PC-9 (cell line): ENCODE measurements around the gene ARHGEF17. TPM values are rescaled to one million over a fixed set of nuclear protein-coding genes. Genes with fewer than 3 reads are reported as not detected.

Experiments
- BruUV-seq: library from RNA; stranded (reverse); fragments of 400-500 nt; replicated peaks from 2 replicates; lab custom pipeline; 2021; lab: Mats Ljungman, UMichigan
- CTCF ChIA-PET: fragments of 300-600 bp; sonication (Branson Sonifier 250); formaldehyde crosslinking; loops from one replicate; lab custom pipeline; 2022; ENCODE audit warnings: antibody characterized with exemption; lab: Charles Lee
- POLR2A ChIA-PET: fragments of 300-600 bp; sonication (Branson Sonifier 250); formaldehyde crosslinking; loops from one replicate; lab custom pipeline; 2022; ENCODE audit warnings: antibody characterized with exemption; ENCODE audit not compliant: unreplicated experiment; lab: Charles Lee
- DNase-seq, 2 experiments: peaks; one replicate each; pipeline versions ENCODE4 v3.0.0 to v3.0.0-alpha.2; 2015 to 2022; ENCODE audit warnings: mixed read lengths in 1 of 2
- H2AFZ ChIP-seq: fragments of 200-600 bp; sonication (generic); 2 replicates; pipeline ENCODE4 v1.8.1; 2017; ENCODE audit warnings: antibody characterized with exemption
- H3F3A ChIP-seq: fragments of 200-600 bp; sonication (generic); 2 replicates; pipeline ENCODE4 v1.8.1; 2017; ENCODE audit warnings: antibody characterized with exemption, mild to moderate bottlenecking, low read depth; ENCODE audit not compliant: insufficient read depth
- H3K27ac ChIP-seq: fragments of 200-600 bp; sonication (generic); 2 replicates; pipeline ENCODE4 v1.6.1; 2016; ENCODE audit warnings: mixed run types
- H3K27me3 ChIP-seq: fragments of 200-600 bp; sonication (generic); 2 replicates; pipeline ENCODE4 v1.6.1; 2016; ENCODE audit warnings: low read depth, mixed run types; ENCODE audit not compliant: insufficient read depth
- H3K36me3 ChIP-seq: fragments of 200-600 bp; sonication (generic); 2 replicates; pipeline ENCODE4 v1.6.1; 2016; ENCODE audit warnings: low read depth, mixed run types
- H3K4me1 ChIP-seq: fragments of 200-600 bp; sonication (generic); replicated peaks from 2 replicates; pipeline ENCODE4 v1.6.1; 2016; ENCODE audit warnings: mixed run types; ENCODE audit not compliant: insufficient read depth
- H3K4me2 ChIP-seq: fragments of 200-600 bp; sonication (generic); 2 replicates; pipeline ENCODE4 v1.6.1; 2017; ENCODE audit warnings: mixed run types
- H3K4me3 ChIP-seq: fragments of 200-600 bp; sonication (generic); 2 replicates; pipeline ENCODE4 v1.6.1; 2016; ENCODE audit warnings: mixed run types
- H3K79me2 ChIP-seq: fragments of 200-600 bp; sonication (generic); 2 replicates; pipeline ENCODE4 v1.6.1; 2017; ENCODE audit warnings: low read depth, mixed run types
- H3K9me2 ChIP-seq: fragments of 200-600 bp; sonication (generic); 2 replicates; pipeline ENCODE4 v1.8.1; 2017; ENCODE audit warnings: mild to moderate bottlenecking; ENCODE audit not compliant: insufficient read depth
- H3K9me3 ChIP-seq: fragments of 200-600 bp; sonication (generic); 2 replicates; pipeline ENCODE4 v1.8.1; 2016; ENCODE audit warnings: low read depth; ENCODE audit not compliant: insufficient read depth
- H4K20me1 ChIP-seq: fragments of 200-600 bp; sonication (generic); 2 replicates; pipeline ENCODE4 v1.8.1; 2017; ENCODE audit not compliant: insufficient read depth
- CTCF ChIP-seq: fragments of 200-600 bp; sonication (generic); conservative IDR thresholded peaks from 2 replicates; pipeline ENCODE4 v1.6.1; 2017; ENCODE audit warnings: mixed run types, antibody characterized with exemption, mild to moderate bottlenecking, moderate library complexity
- EZH2 ChIP-seq: fragments of 200-600 bp; sonication (generic); IDR thresholded peaks from 2 replicates; pipeline ENCODE4 v1.8.0; 2017; ENCODE audit warnings: antibody characterized with exemption, low read depth
- intact Hi-C: fragments of 100-400 bp; cut with micrococcal nuclease; formaldehyde crosslinking; loops from one replicate; pipeline ENCODE4 v1.10.0; 2022; ENCODE audit not compliant: unreplicated experiment
- total RNA-seq: library from RNA; stranded (reverse); gene quantifications from 2 replicates; pipeline ENCODE4 v1.2.3, GENCODE V29; 2021

ARHGEF17 gene
- total RNA-seq, 1 experiment from 2014 or later = 56.9 TPM

DNA sequence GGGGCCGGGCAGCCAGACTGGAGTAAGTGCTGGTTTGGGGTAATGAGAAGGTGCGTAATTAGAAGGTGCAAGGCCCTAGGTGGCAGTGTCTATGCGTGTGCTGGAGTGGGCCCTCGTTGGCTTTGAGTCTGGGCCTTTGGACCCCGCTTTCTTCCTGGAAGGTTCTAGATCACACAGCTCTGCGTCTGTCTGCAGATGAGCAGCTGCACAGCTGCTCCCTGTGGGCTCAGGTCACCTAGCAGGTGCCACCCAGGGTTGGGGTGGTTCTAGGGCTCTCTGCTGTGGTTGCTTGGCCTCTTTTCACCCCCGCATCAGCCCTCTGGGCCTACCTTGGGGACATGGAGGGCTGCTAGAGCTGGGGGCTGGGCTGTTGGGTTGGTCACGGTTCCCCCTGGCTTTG lies 78.5 kb downstream of the ARHGEF17 start:
- peaks cover 29% of the 10 kb centered on the region for H3K79me2 ChIP-seq
- H3K27ac ChIP-seq = no peak overlapping the region
- no peak for DNase-seq
- H3K4me1 ChIP-seq = 0 out of 2 replicates have a peak, but pooled peaks cover 14% of the 10 kb centered on the region
- H3K9me2 ChIP-seq = no peaks in the 10 kb centered on the region
- ChIA-PET CTCF (no interaction called here), POLR2A (no interaction called here)
- intact Hi-C loops = loop anchor here (5.0 to 10.0 kb wide), 2 partner anchors 554 to 702 kb away; no protein-coding TSS in a partner anchor
- H3K4me3 ChIP-seq = no peak overlapping the region
- peaks cover 24% of the 10 kb centered on the region; the same call in 1 of the 2 replicates for H4K20me1 ChIP-seq
- H3K36me3 ChIP-seq = no peaks in the 10 kb centered on the region
- no peaks in the 10 kb centered on the region for H3F3A ChIP-seq
- BruUV-seq = no TSS peak
- no peaks in the 10 kb centered on the region for H3K9me3 ChIP-seq
- H3K4me2 ChIP-seq = no peak overlapping the region
- no peaks in the 10 kb centered on the region for H3K27me3 ChIP-seq
- no peak for TF ChIP-seq CTCF
- no peak for TF ChIP-seq EZH2
- H2AFZ ChIP-seq = no peak overlapping the region

- H3K9me2 ChIP-seq = no peaks in the 10 kb centered on the region
- H4K20me1 ChIP-seq = peaks cover 24% of the 10 kb centered on the region; the same call in 1 of the 2 replicates
- H3K27ac ChIP-seq = no peak overlapping the region
- H3K27me3 ChIP-seq = no peaks in the 10 kb centered on the region
- POLR2A ChIA-PET = no interaction called here
- no peak for TF ChIP-seq EZH2
- TF ChIP-seq CTCF = no peak
- H3F3A ChIP-seq = no peaks in the 10 kb centered on the region
- H2AFZ ChIP-seq = no peak overlapping the region
- BruUV-seq = no TSS peak
- peaks cover 21% of the 10 kb centered on the region for H3K79me2 ChIP-seq
- DNase-seq = no peak
- H3K4me3 ChIP-seq = no peak overlapping the region
- CTCF ChIA-PET = no interaction called here
- H3K4me1 ChIP-seq = 0 out of 2 replicates have a peak, but pooled peaks cover 14% of the 10 kb centered on the region
- H3K4me2 ChIP-seq = no peak overlapping the region
- H3K36me3 ChIP-seq = no peaks in the 10 kb centered on the region
- intact Hi-C loops = loop anchor here (5.0 to 10.0 kb wide), 2 partner anchors 555 to 703 kb away; no protein-coding TSS in a partner anchor
- no peaks in the 10 kb centered on the region for H3K9me3 ChIP-seq
Observed at GRCh38 chr11:73387594-73388264, 79.7 kb downstream of the ARHGEF17 start.

GRCh38 chr11:73388265-73389133 lies 80.4 kb downstream of the ARHGEF17 start:
- Histone ChIP-seq H2AFZ (no peak overlapping the region), H3K4me1 (0 out of 2 replicates have a peak, but pooled peaks cover 14% of the 10 kb centered on the region), H3K36me3 (no peaks in the 10 kb centered on the region), H4K20me1 (peaks cover 24% of the 10 kb centered on the region; the same call in 1 of the 2 replicates), H3K79me2 (peaks cover 21% of the 10 kb centered on the region), H3K4me3 (no peak overlapping the region), H3K4me2 (no peak overlapping the region), H3K27me3 (no peaks in the 10 kb centered on the region), H3K9me3 (no peaks in the 10 kb centered on the region), H3F3A (no peaks in the 10 kb centered on the region), H3K27ac (no peak overlapping the region), H3K9me2 (no peaks in the 10 kb centered on the region)
- no peak for TF ChIP-seq EZH2
- TF ChIP-seq CTCF = no peak
- intact Hi-C loops = loop anchor here (5.0 to 10.0 kb wide), 2 partner anchors 556 to 704 kb away; no protein-coding TSS in a partner anchor
- POLR2A ChIA-PET = interaction anchor here (0.5 kb wide), 2 partner anchors 164 to 257 kb away, joined by 3 to 5 read pairs; no protein-coding TSS in a partner anchor
- CTCF ChIA-PET = interaction anchor here (0.6 kb wide), 1 partner anchor 71 kb away, joined by 3 read pairs; no protein-coding TSS in a partner anchor
- no TSS peak for BruUV-seq
- DNase-seq = peak in 1 of 2 experiments; percentile 48
